Measurements from ENCODE around the gene PKLR. TPM values are rescaled to one million over a fixed set of nuclear protein-coding genes. Genes with fewer than 3 reads are reported as not detected.
"Not testable (repeated sequence)": the region's sequence is repeated elsewhere in the genome, so short reads cannot be mapped to it uniquely, and the experiment has no call there.

The PKLR gene
- total and polyA plus RNA-seq, 2 donors (not counting 1 experiment from before 2014, with no cell fraction given): not detected

DNA sequence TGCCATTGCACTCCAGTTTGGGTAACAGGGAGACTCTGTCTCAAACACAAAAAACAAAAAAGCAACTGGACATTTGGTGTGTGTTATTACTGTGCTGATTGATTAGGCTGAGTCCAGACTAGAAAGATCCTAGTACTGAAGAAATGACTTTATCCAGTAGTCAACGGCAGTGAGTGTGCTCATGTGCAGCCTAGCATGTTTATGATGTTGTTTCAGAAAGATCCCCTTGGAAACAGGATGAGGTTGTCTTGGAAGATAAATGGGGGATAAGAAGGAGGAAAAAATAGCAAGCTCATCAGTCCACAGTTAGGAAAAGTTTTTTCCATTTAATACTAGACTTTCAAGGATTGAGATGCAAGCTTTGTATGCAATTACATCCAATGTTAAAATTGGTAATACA is 33.7 kb upstream of the PKLR start:
- no peaks in the 10 kb centered on the region for H3K4me1 ChIP-seq (ENCODE audit: control insufficient read depth, extremely low read depth, insufficient read depth, low read length)
- no peak overlapping the region for H3K4me2 ChIP-seq (ENCODE audit: extremely low read depth, insufficient read depth, low read length)
- no peak overlapping the region for H2AFZ ChIP-seq (ENCODE audit: low read length)
- H3K79me2 ChIP-seq (ENCODE audit: control insufficient read depth, insufficient read depth, low read length): no peaks in the 10 kb centered on the region
- TF ChIP-seq, protein P1, sequence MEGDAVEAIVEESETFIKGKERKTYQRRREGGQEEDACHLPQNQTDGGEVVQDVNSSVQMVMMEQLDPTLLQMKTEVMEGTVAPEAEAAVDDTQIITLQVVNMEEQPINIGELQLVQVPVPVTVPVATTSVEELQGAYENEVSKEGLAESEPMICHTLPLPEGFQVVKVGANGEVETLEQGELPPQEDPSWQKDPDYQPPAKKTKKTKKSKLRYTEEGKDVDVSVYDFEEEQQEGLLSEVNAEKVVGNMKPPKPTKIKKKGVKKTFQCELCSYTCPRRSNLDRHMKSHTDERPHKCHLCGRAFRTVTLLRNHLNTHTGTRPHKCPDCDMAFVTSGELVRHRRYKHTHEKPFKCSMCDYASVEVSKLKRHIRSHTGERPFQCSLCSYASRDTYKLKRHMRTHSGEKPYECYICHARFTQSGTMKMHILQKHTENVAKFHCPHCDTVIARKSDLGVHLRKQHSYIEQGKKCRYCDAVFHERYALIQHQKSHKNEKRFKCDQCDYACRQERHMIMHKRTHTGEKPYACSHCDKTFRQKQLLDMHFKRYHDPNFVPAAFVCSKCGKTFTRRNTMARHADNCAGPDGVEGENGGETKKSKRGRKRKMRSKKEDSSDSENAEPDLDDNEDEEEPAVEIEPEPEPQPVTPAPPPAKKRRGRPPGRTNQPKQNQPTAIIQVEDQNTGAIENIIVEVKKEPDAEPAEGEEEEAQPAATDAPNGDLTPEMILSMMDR (conservative IDR thresholded peaks at IDR 0.05 in 1 of 2, IDR thresholded peaks at IDR 0.05 in 1 of 2; ENCODE audit: low read depth in 1 of 2, low read length in 2 of 2): no peak
- no peak for TF ChIP-seq EZH2 (IDR thresholded peaks at IDR 0.05; ENCODE audit: low read length, missing control alignments)
- no peaks in the 10 kb centered on the region for H3K9me3 ChIP-seq (ENCODE audit: control insufficient read depth, insufficient read depth, low read depth, low read length)
- H3K4me3 ChIP-seq (replicated peaks in 1 of 4; ENCODE audit: control extremely low read depth in 1 of 4, insufficient read depth in 1 of 4, low read depth in 3 of 4, low read length in 4 of 4): no peak overlapping the region
- no peaks in the 10 kb centered on the region for H4K20me1 ChIP-seq (ENCODE audit: control insufficient read depth, extremely low read depth, insufficient read depth, low read length)
- no peak overlapping the region for H3K27ac ChIP-seq (ENCODE audit: insufficient read depth, low read length)
- H3K27me3 ChIP-seq (ENCODE audit: control insufficient read depth, insufficient read depth, low read length): no peaks in the 10 kb centered on the region
- H3K9ac ChIP-seq (ENCODE audit: insufficient read depth, low read length): no peak overlapping the region
- peaks cover 9% of the 10 kb centered on the region for H3K36me3 ChIP-seq (ENCODE audit: control insufficient read depth, insufficient read depth, low read length)
- DNase-seq (ENCODE audit: low read depth in 2 of 2): peak in 1 of 2 donors; percentile 27

DNA sequence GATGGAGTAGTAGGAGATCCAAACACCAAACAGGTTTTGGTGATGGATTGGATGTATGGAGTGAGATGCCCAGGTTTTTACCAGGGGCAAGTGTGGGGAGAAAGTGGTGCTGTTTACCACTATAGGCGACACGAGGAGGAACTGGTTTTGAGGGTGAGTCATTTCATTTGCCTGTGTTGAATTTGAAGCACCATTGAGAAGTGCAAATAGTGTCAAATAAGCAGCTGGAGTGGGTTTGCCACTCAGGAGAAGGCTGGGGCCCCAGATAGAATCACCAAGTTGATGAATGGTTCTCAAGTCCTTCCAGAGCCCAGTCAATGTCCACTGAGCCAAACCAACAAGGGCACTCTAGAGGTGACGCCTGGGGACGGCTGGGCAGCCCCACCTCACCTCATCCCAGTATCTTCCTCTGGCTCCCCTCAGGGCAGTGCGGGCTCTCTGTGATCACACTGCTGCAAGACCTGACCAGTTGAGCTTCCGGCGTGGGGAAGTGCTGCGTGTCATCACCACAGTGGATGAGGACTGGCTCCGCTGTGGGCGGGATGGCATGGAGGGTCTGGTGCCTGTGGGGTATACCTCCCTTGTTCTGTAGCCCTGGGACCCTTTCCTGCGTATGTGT is 28.9 kb upstream of the PKLR start:
- H3K79me2 ChIP-seq (ENCODE audit: control insufficient read depth, insufficient read depth, low read length): peaks cover 4% of the 10 kb centered on the region
- H4K20me1 ChIP-seq (ENCODE audit: control insufficient read depth, extremely low read depth, insufficient read depth, low read length): no peaks in the 10 kb centered on the region
- no peak overlapping the region for H3K4me2 ChIP-seq (ENCODE audit: extremely low read depth, insufficient read depth, low read length)
- H3K4me3 ChIP-seq (replicated peaks in 1 of 4; ENCODE audit: control extremely low read depth in 1 of 4, insufficient read depth in 1 of 4, low read depth in 3 of 4, low read length in 4 of 4): no peak overlapping the region
- no peaks in the 10 kb centered on the region for H3K9me3 ChIP-seq (ENCODE audit: control insufficient read depth, insufficient read depth, low read depth, low read length)
- H3K9ac ChIP-seq (ENCODE audit: insufficient read depth, low read length): no peak overlapping the region
- H3K36me3 ChIP-seq (ENCODE audit: control insufficient read depth, insufficient read depth, low read length): peaks cover 7% of the 10 kb centered on the region
- no peaks in the 10 kb centered on the region for H3K4me1 ChIP-seq (ENCODE audit: control insufficient read depth, extremely low read depth, insufficient read depth, low read length)
- H3K27ac ChIP-seq (ENCODE audit: insufficient read depth, low read length): no peak overlapping the region
- no peak for DNase-seq (ENCODE audit: low read depth in 2 of 2)
- no peak overlapping the region for H2AFZ ChIP-seq (ENCODE audit: low read length)
- no peak for TF ChIP-seq EZH2 (IDR thresholded peaks at IDR 0.05; ENCODE audit: low read length, missing control alignments)
- TF ChIP-seq, protein P1 (conservative IDR thresholded peaks at IDR 0.05 in 1 of 2, IDR thresholded peaks at IDR 0.05 in 1 of 2; ENCODE audit: low read depth in 1 of 2, low read length in 2 of 2): no peak
- no peaks in the 10 kb centered on the region for H3K27me3 ChIP-seq (ENCODE audit: control insufficient read depth, insufficient read depth, low read length)

DNA sequence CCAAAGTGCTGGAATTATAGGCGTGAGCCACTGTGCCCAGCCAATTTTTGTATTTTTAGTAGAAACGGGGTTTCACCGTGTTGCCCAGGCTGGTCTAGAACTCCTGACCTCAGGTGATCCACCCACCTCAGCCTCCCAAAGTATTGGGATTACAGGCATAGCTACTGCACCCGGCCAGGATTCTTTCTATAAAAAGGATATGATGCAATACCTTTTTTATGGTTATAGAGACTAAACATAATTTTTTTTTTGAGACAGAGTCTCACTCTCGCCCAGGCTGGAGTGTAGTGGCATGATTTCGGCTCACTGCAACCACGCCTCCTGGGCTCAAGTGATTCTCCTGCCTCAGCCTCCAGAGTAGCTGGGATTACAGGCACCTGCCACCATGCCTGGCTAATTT is 27.6 kb upstream of the PKLR start:
- not testable (repeated sequence) for DNase-seq (ENCODE audit: low read depth in 2 of 2); H4K20me1 ChIP-seq (ENCODE audit: control insufficient read depth, extremely low read depth, insufficient read depth, low read length); H3K36me3 ChIP-seq (ENCODE audit: control insufficient read depth, insufficient read depth, low read length); H3K9ac ChIP-seq (ENCODE audit: insufficient read depth, low read length); H3K4me3 ChIP-seq (replicated peaks in 1 of 4; ENCODE audit: control extremely low read depth in 1 of 4, insufficient read depth in 1 of 4, low read depth in 3 of 4, low read length in 4 of 4); H3K4me2 ChIP-seq (ENCODE audit: extremely low read depth, insufficient read depth, low read length); H3K4me1 ChIP-seq (ENCODE audit: control insufficient read depth, extremely low read depth, insufficient read depth, low read length); H2AFZ ChIP-seq (ENCODE audit: low read length); H3K27me3 ChIP-seq (ENCODE audit: control insufficient read depth, insufficient read depth, low read length); H3K27ac ChIP-seq (ENCODE audit: insufficient read depth, low read length); H3K9me3 ChIP-seq (ENCODE audit: control insufficient read depth, insufficient read depth, low read depth, low read length)
- peaks cover 10% of the 10 kb centered on the region for H3K79me2 ChIP-seq (ENCODE audit: control insufficient read depth, insufficient read depth, low read length)
